ENCODE results near the gene LPCAT1.
"Not testable (repeated sequence)": the region's sequence is repeated elsewhere in the genome, so short reads cannot be mapped to it uniquely, and the experiment has no call there.

The LPCAT1 gene

DNA sequence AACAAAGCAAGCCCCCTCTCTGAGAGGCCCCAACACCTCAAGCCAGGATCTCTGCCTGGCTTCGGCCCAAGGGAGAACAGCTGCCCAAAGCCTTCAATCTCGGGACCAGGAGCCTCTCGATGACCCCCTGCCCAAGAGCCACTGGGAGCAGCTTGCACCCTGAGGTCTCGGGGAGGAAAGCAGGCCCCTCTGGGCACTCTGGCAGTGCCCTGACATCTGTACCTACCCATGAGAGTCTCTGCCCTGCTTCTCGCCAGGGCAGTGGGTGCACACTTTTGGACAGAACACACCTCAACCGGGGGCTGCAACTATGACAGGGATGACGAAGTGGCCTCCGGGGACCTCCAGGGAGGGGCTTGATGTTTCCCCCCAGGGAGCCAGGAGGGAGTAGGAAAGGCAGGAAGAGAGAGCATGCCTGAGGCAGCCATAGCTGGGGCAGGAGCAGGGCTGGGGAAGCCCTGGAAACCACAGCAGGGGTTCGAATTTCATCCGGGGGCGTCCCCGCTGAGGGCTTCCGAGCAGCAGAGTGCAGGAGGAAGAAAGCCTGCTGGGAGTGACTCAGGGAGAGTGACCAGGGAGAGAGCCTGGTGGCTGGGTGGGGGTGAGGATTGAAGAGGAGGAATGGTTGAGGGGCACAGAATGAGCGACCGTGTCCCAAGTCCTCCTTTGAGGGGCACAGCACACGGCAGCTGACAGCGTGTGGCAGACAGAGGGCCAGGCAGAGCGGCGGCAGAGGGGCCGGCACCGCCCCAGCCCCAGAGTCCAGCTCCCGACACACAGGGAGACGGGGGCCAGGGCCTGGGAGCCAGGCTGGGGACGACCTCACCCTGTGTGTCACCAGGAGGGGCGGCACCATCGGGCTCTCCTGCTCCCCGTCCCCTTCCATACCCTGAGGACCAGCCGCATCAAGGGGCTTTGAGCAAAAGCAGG is 1.8 kb downstream of the LPCAT1 start:
- no peak for TF ChIP-seq JUND (IDR thresholded peaks at IDR 0.05; ENCODE audit: low read depth)
- DNase-seq (ENCODE audit: low read depth in 1 of 2, low spot score in 1 of 2) = no peak
- in situ Hi-C loops (cut with HindIII; ENCODE audit: low pct_unique_long_range_greater_than_20kb, low sequenced_read_pairs) = no loop called here

DNA sequence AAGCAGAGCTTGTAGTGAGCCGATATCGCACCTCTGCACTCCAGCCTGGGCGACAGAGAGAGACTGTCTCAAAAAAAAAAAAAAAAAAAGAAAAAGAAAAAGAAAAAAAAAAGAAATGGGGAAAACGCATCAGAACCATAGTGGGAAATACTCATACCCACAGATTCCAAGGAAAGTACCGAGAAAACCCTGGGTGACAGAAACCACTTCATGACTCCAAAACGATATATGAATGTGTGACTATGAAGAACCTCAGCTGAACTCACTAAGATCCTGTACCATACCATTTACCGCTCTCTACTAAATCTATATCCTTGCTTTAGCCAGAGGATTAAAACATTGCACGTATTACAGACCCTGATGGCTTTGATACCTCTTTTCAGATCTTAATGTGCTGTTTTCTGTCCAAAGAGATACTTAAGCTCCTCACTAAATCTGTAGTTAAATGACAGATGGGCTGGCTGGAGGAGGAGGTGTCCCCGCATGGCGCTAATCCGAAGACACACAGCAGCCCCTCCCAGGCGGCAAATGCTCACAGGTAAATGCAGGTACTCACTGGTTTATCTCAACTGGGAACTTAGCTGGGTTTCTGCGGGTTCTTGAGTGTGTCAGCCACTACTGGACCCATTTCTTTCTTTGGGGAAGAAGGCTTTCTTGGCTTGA is 2.8 kb downstream of the LPCAT1 start:
- DNase-seq (ENCODE audit: low read depth in 1 of 2, low spot score in 1 of 2) = no peak
- no peak for TF ChIP-seq JUND (IDR thresholded peaks at IDR 0.05; ENCODE audit: low read depth)
- in situ Hi-C loops (cut with HindIII; ENCODE audit: low pct_unique_long_range_greater_than_20kb, low sequenced_read_pairs) = no loop called here

DNA sequence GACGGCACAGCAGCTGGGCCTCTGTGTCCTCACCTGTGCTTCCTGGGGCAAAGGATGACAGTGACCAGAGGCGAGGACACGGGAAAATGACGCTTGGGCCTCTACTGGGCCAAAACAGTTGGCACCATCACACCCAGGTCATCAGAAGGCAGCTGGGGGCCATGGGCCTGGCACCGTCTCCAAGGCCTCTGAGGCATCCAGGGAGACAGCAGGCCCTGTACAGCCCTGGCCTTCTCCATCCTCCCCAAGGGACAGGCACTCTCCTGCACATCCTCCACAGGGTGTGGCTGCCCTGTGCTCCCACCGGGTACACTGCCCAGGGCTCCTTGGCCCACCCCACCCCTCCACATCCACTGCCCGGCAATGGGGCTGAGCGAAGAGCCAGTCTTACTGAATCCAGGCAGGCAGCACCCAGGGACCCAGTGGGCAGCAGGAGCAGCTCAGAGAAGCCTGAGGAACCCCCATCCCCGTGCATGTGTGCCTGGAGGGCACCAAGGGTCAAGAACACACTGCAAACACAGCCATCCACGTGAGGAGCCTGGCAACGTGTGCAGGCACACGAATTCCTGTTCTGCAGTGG is 4.0 kb downstream of the LPCAT1 start:
- in situ Hi-C loops (cut with HindIII; ENCODE audit: low pct_unique_long_range_greater_than_20kb, low sequenced_read_pairs) = no loop called here
- no peak for TF ChIP-seq JUND (IDR thresholded peaks at IDR 0.05; ENCODE audit: low read depth)
- no peak for DNase-seq (ENCODE audit: low read depth in 1 of 2, low spot score in 1 of 2)

DNA sequence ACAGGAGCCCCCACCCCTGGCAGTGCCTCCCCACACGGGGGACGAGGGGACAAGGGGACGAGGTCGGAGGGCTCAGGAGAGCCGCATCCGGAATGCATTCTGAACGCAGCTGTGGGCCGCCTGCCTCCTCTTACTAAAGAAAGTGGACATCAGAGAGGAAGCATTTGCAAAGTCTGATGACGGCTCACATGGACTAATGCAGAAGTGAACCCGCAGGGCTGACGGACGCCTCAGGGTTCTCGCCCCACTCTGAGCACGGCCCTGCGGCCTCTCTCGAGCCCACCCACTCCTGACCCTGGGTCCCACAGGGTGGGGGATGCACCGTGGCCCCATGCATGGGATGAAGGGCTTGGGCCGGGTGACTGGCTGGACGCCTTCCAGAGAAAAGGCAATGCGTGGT is 5.9 kb downstream of the LPCAT1 start:
- no peak for DNase-seq (ENCODE audit: low read depth in 1 of 2, low spot score in 1 of 2)
- in situ Hi-C loops (cut with HindIII; ENCODE audit: low pct_unique_long_range_greater_than_20kb, low sequenced_read_pairs) = no loop called here
- no peak for TF ChIP-seq JUND (IDR thresholded peaks at IDR 0.05; ENCODE audit: low read depth)

DNA sequence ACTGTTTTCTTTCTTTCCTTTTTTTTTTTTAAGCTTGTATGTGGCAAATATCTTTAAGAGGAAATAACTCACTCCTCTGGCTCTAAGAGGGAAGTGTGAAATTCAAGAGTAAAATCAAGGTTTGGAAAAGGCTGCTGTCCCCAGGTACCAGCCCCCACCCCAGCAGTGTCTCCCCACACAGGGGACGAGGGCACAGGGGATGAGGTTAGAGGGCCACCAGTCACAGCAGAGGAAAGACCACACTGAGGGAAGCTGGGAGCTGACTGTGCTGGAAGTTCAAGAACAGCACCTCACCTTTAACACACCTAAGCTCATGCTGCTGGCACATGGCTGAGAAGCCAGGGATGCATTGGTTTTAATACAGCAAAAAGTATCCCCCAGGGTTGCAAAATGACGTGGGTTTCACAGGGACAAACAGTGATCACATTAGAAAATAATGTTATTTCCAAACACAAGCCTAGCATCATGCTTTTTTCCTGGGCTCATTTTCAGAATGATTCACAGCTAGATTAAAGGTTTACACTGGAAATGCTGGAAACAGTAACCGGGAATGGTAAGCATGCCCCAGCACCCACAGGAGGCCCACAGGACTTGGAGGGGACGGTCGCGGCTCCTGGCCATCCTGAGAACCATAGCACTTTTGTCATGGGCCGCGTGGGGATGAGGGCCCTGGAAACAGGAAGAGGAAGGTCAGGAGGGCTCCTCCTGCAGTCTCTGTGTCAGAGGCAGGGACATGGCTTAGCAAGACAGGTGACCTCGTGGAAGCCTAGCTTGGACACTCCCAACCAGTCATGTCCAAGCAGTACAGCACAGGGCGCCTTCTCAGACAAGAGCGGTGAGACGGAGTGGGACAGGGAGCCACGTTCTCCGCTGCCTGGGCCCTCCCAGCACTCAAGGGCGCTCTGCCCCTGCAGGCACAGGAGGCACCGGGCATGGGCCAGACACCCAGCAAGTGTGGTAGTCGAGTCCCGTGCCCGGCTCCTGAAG is 6.9 kb downstream of the LPCAT1 start:
- TF ChIP-seq JUND (IDR thresholded peaks at IDR 0.05; ENCODE audit: low read depth) = no peak
- DNase-seq (ENCODE audit: low read depth in 1 of 2, low spot score in 1 of 2) = no peak
- in situ Hi-C loops (cut with HindIII; ENCODE audit: low pct_unique_long_range_greater_than_20kb, low sequenced_read_pairs) = no loop called here

DNA sequence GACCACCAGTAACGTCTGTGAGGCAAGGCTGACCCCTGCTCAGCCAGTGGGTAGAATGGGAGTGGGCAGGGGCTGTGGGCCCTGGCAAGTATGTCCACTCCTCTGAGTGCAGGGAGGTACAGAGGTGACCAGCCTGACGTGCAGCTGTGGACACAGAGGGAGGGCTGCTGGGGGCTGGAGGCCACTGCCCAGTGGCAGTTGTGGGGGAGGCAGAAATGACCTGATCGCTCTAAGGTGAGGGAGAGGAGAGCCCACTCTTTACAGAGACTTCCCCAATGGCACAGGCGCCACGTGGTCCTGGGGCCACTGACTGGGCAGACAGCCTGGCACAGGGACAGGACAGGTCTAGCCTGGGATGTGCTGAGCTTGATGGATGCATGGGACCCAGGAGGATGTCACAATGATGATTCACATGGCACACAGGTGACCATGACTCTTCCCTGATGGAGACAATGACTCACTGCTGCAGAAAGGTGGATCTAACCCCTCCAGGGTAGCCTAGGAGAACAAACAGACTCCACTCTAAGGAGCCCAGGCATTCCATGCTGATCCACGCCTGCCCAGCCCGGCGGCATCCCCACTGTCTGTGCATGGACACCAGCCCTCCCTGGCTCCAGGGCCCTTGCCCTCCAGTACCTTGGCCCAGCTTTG is 7.7 kb downstream of the LPCAT1 start:
- DNase-seq (ENCODE audit: low read depth in 1 of 2, low spot score in 1 of 2) = peak in 1 of 2 experiments; percentile 82
- in situ Hi-C loops (cut with HindIII; ENCODE audit: low pct_unique_long_range_greater_than_20kb, low sequenced_read_pairs) = no loop called here
- no peak for TF ChIP-seq JUND (IDR thresholded peaks at IDR 0.05; ENCODE audit: low read depth)

DNA sequence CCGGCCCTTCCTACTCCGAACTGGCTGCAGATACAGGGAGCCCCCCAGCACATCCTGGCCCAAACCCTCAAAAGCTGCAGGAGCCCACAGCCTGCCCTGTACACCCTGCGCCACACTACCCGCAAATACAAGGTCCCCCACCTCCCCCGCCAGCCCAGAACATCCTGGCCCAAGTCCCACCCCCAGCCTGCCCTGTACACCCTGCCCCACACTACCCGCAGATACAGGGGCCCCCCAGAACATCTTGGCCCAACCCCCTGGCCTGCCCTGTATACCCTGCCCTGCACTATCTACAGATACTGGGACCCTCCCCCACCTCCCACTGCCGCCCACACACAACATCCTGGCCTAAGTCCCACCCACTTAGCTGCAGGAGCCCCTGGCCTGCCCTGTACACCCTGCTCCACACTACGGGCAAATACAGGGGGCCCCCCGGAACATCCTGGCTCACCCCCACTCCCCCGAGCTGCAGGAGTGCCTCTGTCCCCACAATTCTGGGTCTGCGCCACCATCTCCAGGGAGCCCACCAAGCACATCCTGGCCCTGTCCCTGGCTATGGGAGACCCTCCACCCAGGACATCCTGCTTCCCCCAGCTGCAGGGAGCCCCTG is 8.3 kb downstream of the LPCAT1 start:
- in situ Hi-C loops (cut with HindIII; ENCODE audit: low pct_unique_long_range_greater_than_20kb, low sequenced_read_pairs) = no loop called here
- TF ChIP-seq JUND (IDR thresholded peaks at IDR 0.05; ENCODE audit: low read depth) = no peak
- DNase-seq (ENCODE audit: low read depth in 1 of 2, low spot score in 1 of 2) = no peak

DNA sequence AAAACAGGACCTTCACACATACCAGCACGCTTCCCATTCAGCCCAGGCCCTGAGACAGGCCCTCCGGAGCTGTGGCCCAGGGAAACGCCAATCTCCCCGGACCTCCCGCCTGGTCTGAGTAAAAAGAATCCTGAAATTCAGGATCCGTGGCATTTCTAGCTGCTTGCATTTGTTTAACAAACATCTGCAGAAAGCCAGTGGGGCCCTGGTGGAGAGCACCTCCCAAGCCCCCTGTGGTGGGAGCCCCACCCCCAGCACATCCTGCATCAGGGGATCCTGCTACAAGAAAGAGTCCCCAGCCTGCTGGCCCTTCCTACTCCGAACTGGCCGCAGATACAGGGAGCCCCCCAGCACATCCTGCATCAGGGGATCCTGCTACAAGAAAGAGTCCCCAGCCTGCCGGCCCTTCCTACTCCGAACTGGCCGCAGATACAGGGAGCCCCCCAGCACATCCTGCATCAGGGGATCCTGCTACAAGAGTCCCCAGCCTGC is 8.9 kb downstream of the LPCAT1 start:
- in situ Hi-C loops (cut with HindIII; ENCODE audit: low pct_unique_long_range_greater_than_20kb, low sequenced_read_pairs) = not testable (repeated sequence)
- peak; percentile 90 to 92 for DNase-seq (ENCODE audit: low read depth in 1 of 2, low spot score in 1 of 2)

DNA sequence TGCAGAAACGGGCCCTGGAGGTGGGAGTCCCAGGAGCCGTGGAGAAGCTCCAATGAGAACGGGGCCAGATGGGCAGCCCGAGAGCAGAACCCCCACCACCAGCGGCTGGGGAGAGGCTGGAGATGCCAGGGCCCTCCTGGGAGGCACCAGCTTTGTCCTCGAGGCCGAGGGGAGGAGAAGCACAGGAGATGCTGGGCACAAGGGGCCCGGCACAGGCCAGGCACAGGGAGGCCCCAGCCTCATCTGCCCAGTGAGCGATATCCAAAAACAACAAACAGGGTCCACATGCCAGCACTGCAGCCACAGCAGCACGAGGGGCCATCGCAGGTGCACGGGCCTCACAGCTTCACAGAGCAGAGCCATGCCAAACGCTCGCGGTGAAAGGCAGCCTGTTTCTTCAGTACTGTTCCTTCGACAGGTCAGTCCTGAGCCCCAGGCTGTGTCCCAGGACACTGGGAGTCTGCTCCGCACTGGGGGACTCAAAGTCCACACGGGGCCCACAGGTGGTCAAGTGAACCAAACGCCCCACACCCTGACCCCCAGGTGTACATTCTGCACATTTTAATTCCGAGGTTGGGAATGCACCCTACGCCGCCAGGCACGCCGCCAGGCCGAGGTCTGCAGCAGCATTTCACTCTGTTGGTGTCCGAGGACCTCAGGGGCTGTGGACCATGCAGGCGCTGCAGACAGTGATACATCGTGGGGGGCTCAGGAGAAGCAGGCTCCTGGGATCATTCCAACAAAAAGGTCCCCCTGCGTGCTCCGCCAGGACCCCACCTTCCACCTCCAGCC is 9.5 kb downstream of the LPCAT1 start:
- in situ Hi-C loops (cut with HindIII; ENCODE audit: low pct_unique_long_range_greater_than_20kb, low sequenced_read_pairs) = no loop called here
- no peak for TF ChIP-seq JUND (IDR thresholded peaks at IDR 0.05; ENCODE audit: low read depth)
- peak in 1 of 2 experiments; percentile 25 for DNase-seq (ENCODE audit: low read depth in 1 of 2, low spot score in 1 of 2)

DNA sequence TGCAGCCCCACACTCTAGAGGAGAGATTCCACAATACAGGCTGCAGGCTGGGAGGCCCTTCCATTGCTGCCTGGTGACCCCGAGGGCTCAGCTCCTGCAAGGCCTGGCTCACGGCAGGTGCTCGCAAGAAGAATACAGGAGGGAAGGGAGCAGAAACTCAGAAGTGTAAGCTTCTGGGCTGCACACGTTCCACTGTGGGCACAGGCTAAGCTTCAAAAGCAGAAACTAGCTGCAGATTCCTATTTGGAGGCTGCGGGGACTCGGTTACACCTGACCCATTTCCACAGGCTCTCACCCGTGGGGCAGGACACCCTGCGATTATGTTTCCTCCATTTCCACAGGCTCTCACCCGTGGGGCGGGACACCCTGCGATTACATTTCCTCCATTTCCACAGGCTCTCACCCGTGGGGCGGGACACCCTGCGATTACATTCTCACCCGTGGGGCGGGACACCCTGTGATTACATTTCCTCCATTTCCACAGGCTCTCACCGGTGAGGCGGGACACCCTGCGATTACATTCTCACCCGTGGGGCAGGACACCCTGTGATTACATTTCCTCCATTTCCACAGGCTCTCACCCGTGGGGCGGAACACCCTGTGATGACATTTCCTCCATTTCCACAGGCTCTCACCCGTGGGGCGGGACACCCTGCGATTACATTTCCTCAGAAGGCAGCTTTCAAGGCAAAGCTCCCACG is 10.3 kb downstream of the LPCAT1 start:
- TF ChIP-seq JUND (IDR thresholded peaks at IDR 0.05; ENCODE audit: low read depth) = no peak
- in situ Hi-C loops (cut with HindIII; ENCODE audit: low pct_unique_long_range_greater_than_20kb, low sequenced_read_pairs) = no loop called here
- DNase-seq (ENCODE audit: low read depth in 1 of 2, low spot score in 1 of 2) = no peak
